HUDEP-2 (cell line): Measurements from ENCODE around the gene DOCK3.
A peak's percentile ranks its signal among the peaks of the same experiment; 100 is the strongest.

Source experiments
- DNase-seq, 76 experiments: peaks; one replicate each; lab custom pipeline; 2025; ENCODE audit not compliant: unreplicated experiment in 76 of 76; lab: John Stamatoyannopoulos, UW

Gene DOCK3

GRCh38 chr3:51378726-51379125 lies 704.0 kb downstream of the DOCK3 start:
- DNase-seq: no peak

- no peak for DNase-seq
Observed at GRCh38 chr3:51379301-51379700, 704.6 kb downstream of the DOCK3 start.

- DNase-seq: no peak
Observed at GRCh38 chr3:51379746-51380455, 705.2 kb downstream of the DOCK3 start.

- no peak for DNase-seq
Observed at GRCh38 chr3:51380601-51381332, 706.0 kb downstream of the DOCK3 start.

- DNase-seq: no peak
Observed at GRCh38 chr3:51381333-51381705, 706.6 kb downstream of the DOCK3 start.

GRCh38 chr3:51382076-51382745 lies 707.5 kb downstream of the DOCK3 start:
- DNase-seq: no peak

- DNase-seq: no peak
Observed at GRCh38 chr3:51382947-51383578, 708.3 kb downstream of the DOCK3 start.

- peak in 7 of 76 experiments; percentile 30 to 80 (median 52) for DNase-seq
Observed at GRCh38 chr3:51384055-51384725, 709.5 kb downstream of the DOCK3 start.

GRCh38 chr3:51384726-51385473 lies 710.2 kb downstream of the DOCK3 start, which contains the start of gene MANF:
Gene MANF (plus strand): TSS chr3:51385291. CDS start chr3:51385343, 52 bp downstream.
- peak; percentile 58 to 98 (median 94) for DNase-seq

- DNase-seq: no peak
Observed at GRCh38 chr3:51385621-51386091, 710.9 kb downstream of the DOCK3 start.

- peak in 1 of 76 experiments; percentile 15 for DNase-seq
Observed at GRCh38 chr3:51386159-51386851, 711.6 kb downstream of the DOCK3 start.

- no peak for DNase-seq
Observed at GRCh38 chr3:51386852-51387229, 712.1 kb downstream of the DOCK3 start.

- DNase-seq: peak in 39 of 76 experiments; percentile 9 to 63 (median 30)
Observed at GRCh38 chr3:51387281-51387680, 712.6 kb downstream of the DOCK3 start.

GRCh38 chr3:51388286-51389029 lies 713.7 kb downstream of the DOCK3 start:
- peak in 9 of 76 experiments; percentile 8 to 28 (median 17) for DNase-seq

- peak in 40 of 76 experiments; percentile 9 to 53 (median 30) for DNase-seq
Observed at GRCh38 chr3:51389423-51390183, 714.9 kb downstream of the DOCK3 start.

GRCh38 chr3:51390246-51391074 lies 715.7 kb downstream of the DOCK3 start:
- DNase-seq: peak in 1 of 76 experiments; percentile 58
